SK-N-SH (cell line): Measurements from ENCODE around the gene ZNF541.

Source experiments
- CHD2 ChIP-seq: fragments of 150-350 bp; IDR thresholded peaks from 2 replicates; pipeline ENCODE4 v1.6.1; 2018; ENCODE audit warnings: low read length; ENCODE audit not compliant: partially characterized antibody
- EP300 ChIP-seq, 2 experiments: IDR thresholded peaks; 2 replicates each; pipeline versions ENCODE4 v1.4.0 to v1.6.1; 2012; ENCODE audit warnings: borderline replicate concordance in 1 of 2, low read depth in 1 of 2, low read length in 1 of 2
- JUND ChIP-seq: IDR thresholded peaks from 2 replicates; pipeline ENCODE4 v1.4.0; 2012
- NFIC ChIP-seq: IDR thresholded peaks from 2 replicates; pipeline ENCODE4 v1.4.0; 2012; ENCODE audit warnings: borderline replicate concordance
- SMC3 ChIP-seq: IDR thresholded peaks from 2 replicates; pipeline ENCODE4 v1.6.1; 2012; ENCODE audit warnings: low read depth, low read length, improper control_type of control experiment
- TCF12 ChIP-seq: IDR thresholded peaks from 2 replicates; pipeline ENCODE4 v1.4.0; 2012
- YY1 ChIP-seq: IDR thresholded peaks from 2 replicates; pipeline ENCODE4 v1.4.0; 2012; ENCODE audit warnings: low read depth, mild to moderate bottlenecking
- TF ChIP-seq, protein P1 (sequence below): fragments of 200-600 bp; sonication (generic); IDR thresholded peaks from 2 replicates; pipeline ENCODE4 v1.6.1; 2017; ENCODE audit warnings: antibody characterized with exemption, mild to moderate bottlenecking, moderate library complexity

DNA sequence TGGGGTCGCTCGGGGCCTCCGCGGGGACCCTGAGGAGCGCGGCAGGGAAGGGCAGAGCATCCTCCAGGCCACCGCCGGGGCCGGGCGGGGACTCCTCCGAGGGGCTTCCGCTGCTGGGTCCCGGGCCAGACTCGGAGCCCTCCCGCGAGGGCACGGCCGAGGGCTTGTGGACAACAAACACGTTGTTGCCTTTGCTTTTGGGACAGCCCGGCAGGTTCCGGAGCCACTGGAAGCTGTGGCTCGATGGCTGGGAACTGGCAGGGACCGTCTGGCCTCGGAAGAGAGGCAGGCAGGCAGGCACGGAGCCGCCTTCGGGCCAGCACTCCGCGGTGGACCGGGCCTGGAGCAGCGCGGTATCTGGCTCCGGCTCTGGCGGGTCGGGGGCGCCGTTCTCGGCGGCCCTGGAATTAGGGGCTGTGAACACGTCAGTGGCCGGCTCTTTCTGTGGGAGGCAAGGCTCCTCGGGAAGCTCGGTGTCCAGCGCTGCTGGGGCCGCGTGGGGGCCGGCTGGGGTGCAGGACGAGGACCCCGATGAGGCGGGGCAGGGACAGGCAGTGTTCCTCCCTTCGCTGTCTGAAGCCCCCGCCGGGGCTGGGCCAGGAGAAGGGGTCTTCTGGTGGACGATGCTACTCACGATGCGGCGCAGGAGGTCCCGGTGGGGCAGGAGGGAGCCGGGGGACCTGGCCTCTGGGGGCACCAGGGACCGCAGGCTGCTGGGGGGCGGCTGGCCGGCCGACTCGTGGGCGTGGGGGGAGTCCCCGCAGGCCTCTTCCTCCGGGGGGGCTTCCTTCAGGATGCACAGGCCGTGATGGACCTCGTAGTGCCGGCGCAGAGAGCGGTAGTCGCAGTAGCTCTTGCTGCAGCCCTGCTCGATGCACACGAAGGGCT lies 27.6 kb downstream of the ZNF541 start:
- TF ChIP-seq SMC3 (no peak), JUND (no peak), EP300 (IDR thresholded peaks at IDR 0.05; ENCODE audit: borderline replicate concordance in 1 of 2, low read depth in 1 of 2, low read length in 1 of 2) (no peak), YY1 (no peak), TCF12 (no peak), CHD2 (no peak), NFIC (no peak)
- TF ChIP-seq, protein P1, sequence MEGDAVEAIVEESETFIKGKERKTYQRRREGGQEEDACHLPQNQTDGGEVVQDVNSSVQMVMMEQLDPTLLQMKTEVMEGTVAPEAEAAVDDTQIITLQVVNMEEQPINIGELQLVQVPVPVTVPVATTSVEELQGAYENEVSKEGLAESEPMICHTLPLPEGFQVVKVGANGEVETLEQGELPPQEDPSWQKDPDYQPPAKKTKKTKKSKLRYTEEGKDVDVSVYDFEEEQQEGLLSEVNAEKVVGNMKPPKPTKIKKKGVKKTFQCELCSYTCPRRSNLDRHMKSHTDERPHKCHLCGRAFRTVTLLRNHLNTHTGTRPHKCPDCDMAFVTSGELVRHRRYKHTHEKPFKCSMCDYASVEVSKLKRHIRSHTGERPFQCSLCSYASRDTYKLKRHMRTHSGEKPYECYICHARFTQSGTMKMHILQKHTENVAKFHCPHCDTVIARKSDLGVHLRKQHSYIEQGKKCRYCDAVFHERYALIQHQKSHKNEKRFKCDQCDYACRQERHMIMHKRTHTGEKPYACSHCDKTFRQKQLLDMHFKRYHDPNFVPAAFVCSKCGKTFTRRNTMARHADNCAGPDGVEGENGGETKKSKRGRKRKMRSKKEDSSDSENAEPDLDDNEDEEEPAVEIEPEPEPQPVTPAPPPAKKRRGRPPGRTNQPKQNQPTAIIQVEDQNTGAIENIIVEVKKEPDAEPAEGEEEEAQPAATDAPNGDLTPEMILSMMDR, result no peak
